Measurements from ENCODE around the gene TBC1D13. TPM values are rescaled to one million over a fixed set of nuclear protein-coding genes. Genes with fewer than 3 reads are reported as not detected.

The TBC1D13 gene
- total and polyA plus RNA-seq, 2 of the 4 experiments (the other 2 are of a cell fraction) = 9.1 to 26.4 TPM

GRCh38 chr9:128757602-128758001 is 29.5 kb upstream of the TBC1D13 start:
- no peak for DNase-seq
- Histone ChIP-seq H2BK20ac (ENCODE audit: low read depth, low read length) (no peak overlapping the region), H3K4ac (ENCODE audit: low read depth, low read length) (no peak overlapping the region), H3K9ac (ENCODE audit: low read depth, low read length) (no peak overlapping the region), H2BK120ac (ENCODE audit: low read depth, low read length) (no peak overlapping the region), H2AFZ (replicated peaks; ENCODE audit: low read length, poor library complexity) (no peak overlapping the region), H3K9me3 (ENCODE audit: control insufficient read depth, insufficient read depth, low read length) (no peaks in the 10 kb centered on the region), H3K18ac (ENCODE audit: low read depth, low read length) (no peak overlapping the region), H4K91ac (ENCODE audit: insufficient read depth, low read depth, low read length) (no peak overlapping the region), H4K5ac (ENCODE audit: low read depth, low read length) (no peak overlapping the region), H3K56ac (ENCODE audit: extremely low read depth, insufficient read depth, low read length) (no peak overlapping the region), H3K79me1 (ENCODE audit: low read depth in 1 of 2, low read length in 2 of 2) (peaks cover 15 to 19% of the 10 kb centered on the region in 2 experiments; a peak in 3 of 4 replicates), H3K36me3 (ENCODE audit: control insufficient read depth, insufficient read depth, low read length) (peaks cover 20% of the 10 kb centered on the region), H2BK15ac (ENCODE audit: low read depth, low read length) (no peak overlapping the region), H3K23ac (ENCODE audit: low read depth, low read length) (no peak overlapping the region), H2AK5ac (ENCODE audit: low read depth, low read length) (no peak overlapping the region), H3K9me1 (ENCODE audit: insufficient read depth, low read length) (peaks cover 4% of the 10 kb centered on the region; the same call in 1 of the 2 replicates), H4K8ac (ENCODE audit: low read depth in 2 of 2, low read length in 2 of 2) (no peak overlapping the region), H3K27ac (ENCODE audit: insufficient read depth, low read length) (no peak overlapping the region), H2BK5ac (ENCODE audit: low read depth, low read length, poor library complexity, severe bottlenecking) (no peak overlapping the region), H3K4me1 (ENCODE audit: control insufficient read depth, insufficient read depth, low read length) (no peaks in the 10 kb centered on the region), H3K4me2 (ENCODE audit: low read depth, low read length) (no peak overlapping the region), H3K4me3 (ENCODE audit: insufficient read depth, low read depth, low read length) (no peak overlapping the region), H2AK9ac (replicated peaks; ENCODE audit: low read depth, low read length, poor library complexity) (no peak overlapping the region), H4K20me1 (ENCODE audit: insufficient read depth, low read length) (no peaks in the 10 kb centered on the region), H3K14ac (replicated peaks; ENCODE audit: low read depth, low read length) (no peak overlapping the region), H3K27me3 (ENCODE audit: control insufficient read depth, insufficient read depth, low read length) (no peaks in the 10 kb centered on the region)
- ChIA-PET CTCF (no interaction called here), POLR2A (ENCODE audit: unreplicated experiment) (no interaction called here)
- no peak for ATAC-seq (ENCODE audit: low read depth)
- no TSS peak for BruUV-seq (replicated peaks)
- in situ Hi-C loops (cut with MboI; ENCODE audit: low sequenced_read_pairs) (no loop called here), intact Hi-C loops (cut with micrococcal nuclease) (no loop called here), dilution Hi-C loops (cut with HindIII; ENCODE audit: low sequenced_read_pairs, unreplicated experiment) (no loop called here)
- TF ChIP-seq CTCF (conservative IDR thresholded peaks at IDR 0.05; ENCODE audit: low read depth, low read length) = no peak
- TF ChIP-seq MAZ (IDR thresholded peaks at IDR 0.05; ENCODE audit: borderline replicate concordance, low read depth, low read length) = no peak
- TF ChIP-seq NFE2L2 (IDR thresholded peaks at IDR 0.05; ENCODE audit: low read depth, low read length) = no peak
- no peak for TF ChIP-seq MAFK (IDR thresholded peaks at IDR 0.05; ENCODE audit: low read depth, low read length)
- no peak for TF ChIP-seq RFX5 (IDR thresholded peaks at IDR 0.05; ENCODE audit: low read depth, low read length)
- TF ChIP-seq RCOR1 (IDR thresholded peaks at IDR 0.05; ENCODE audit: insufficient replicate concordance, low read length) = no peak
- TF ChIP-seq FOS (IDR thresholded peaks at IDR 0.05; ENCODE audit: low read depth, low read length) = no peak
- TF ChIP-seq CHD1 (IDR thresholded peaks at IDR 0.05; ENCODE audit: low read depth, low read length) = no peak
- no peak for TF ChIP-seq POLR2A (IDR thresholded peaks at IDR 0.05; ENCODE audit: low read depth, low read length)
- TF ChIP-seq MXI1 (IDR thresholded peaks at IDR 0.05; ENCODE audit: borderline replicate concordance, low read depth, low read length) = no peak
- no peak for TF ChIP-seq RAD21 (IDR thresholded peaks at IDR 0.05; ENCODE audit: low read length)
- no peak for TF ChIP-seq CEBPB (IDR thresholded peaks at IDR 0.05; ENCODE audit: low read depth, low read length)
- TF ChIP-seq SMC3 (IDR thresholded peaks at IDR 0.05; ENCODE audit: low read depth, low read length) = no peak
- WGBS, 2 experiments (ENCODE audit: extremely low coverage in 2 of 2, insufficient read length in 1 of 2) = no CpG with 5 or more reads among the region's 6 CpGs

Data from IMR-90 (cell line).